ENCODE measurements around the gene QSOX2.

Gene QSOX2

DNA sequence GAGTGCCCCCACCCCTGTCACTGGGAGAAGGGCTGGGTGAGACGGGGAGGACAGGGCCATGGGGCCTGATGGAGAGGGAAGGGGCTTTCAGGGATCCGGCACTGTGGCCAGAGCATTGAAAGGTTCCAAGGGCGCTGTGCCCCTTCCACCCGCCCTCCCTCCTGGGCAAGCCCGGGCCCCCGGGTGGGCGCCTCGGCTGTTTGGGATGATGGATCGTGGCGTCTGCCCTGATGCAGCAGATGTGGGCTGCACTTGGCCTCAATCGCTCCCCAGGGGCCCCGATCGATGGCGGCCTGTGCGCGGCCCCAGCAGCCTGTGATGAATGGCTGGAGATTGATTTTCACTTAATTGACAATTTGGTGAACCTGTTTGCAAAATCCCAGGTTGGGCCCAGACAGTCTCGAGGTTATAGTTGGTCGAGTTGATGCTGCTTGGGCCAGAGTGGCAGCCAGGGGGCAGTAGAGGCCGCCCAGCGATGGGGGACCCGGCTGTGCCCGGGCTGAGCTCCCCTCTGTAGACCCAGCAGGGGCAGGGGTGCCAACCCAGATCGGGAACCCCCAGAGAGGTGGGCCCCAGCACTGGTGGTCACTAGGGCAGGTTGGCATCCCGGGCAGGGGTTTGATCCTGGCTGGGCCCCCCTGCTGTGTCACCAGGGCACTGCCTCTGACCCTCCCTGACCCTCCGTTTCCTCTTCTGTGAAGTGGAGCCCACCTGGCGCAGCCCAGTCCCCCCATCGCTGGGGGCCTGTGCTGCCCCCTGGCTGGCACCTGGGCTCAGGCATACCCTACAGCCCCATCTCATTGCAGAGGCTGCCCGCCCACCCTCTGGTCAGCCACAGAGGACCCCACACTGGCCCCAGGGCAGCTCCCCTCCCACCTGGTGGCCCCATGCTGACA, 75.4 kb downstream of the QSOX2 start:
- ChIA-PET CTCF (interaction anchor here (0.6 to 4.4 kb wide), 21 partner anchors 9 to 231 kb away, joined by 3 to 23 read pairs (median 3); no protein-coding TSS in a partner anchor), POLR2A (no interaction called here)
- peak; percentile 87 for DNase-seq (ENCODE audit: extremely low spot score)
- TF ChIP-seq, protein P1, sequence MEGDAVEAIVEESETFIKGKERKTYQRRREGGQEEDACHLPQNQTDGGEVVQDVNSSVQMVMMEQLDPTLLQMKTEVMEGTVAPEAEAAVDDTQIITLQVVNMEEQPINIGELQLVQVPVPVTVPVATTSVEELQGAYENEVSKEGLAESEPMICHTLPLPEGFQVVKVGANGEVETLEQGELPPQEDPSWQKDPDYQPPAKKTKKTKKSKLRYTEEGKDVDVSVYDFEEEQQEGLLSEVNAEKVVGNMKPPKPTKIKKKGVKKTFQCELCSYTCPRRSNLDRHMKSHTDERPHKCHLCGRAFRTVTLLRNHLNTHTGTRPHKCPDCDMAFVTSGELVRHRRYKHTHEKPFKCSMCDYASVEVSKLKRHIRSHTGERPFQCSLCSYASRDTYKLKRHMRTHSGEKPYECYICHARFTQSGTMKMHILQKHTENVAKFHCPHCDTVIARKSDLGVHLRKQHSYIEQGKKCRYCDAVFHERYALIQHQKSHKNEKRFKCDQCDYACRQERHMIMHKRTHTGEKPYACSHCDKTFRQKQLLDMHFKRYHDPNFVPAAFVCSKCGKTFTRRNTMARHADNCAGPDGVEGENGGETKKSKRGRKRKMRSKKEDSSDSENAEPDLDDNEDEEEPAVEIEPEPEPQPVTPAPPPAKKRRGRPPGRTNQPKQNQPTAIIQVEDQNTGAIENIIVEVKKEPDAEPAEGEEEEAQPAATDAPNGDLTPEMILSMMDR (IDR thresholded peaks at IDR 0.05; ENCODE audit: control extremely low read depth, extremely low read depth, low read depth, missing control alignments): peak; percentile 76

DNA sequence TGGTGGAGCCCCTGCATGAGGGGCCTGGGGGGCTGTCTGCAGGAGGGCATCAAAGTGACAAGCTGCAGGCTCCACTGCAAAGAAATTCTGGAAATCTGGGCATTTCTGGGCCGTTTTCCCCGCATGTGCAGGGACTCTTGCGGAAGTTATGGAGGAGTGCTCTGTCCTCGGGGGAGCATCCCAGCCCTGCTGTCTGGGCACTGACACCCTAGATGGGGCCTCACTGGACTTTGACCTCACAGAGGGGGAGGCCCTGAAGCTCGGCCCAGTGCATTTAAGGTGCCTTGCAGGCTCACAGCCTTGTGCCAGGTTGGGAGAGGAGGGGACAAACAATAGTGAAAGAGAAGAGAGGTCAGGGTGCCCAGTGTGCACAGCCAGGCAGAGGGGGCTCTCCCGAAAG, 76.1 kb downstream of the QSOX2 start:
- TF ChIP-seq, protein P1 (IDR thresholded peaks at IDR 0.05; ENCODE audit: control extremely low read depth, extremely low read depth, low read depth, missing control alignments): no peak
- DNase-seq (ENCODE audit: extremely low spot score): no peak
- ChIA-PET CTCF (interaction anchor here (1.0 to 4.4 kb wide), 5 partner anchors 12 to 114 kb away, joined by 3 to 23 read pairs (median 7); no protein-coding TSS in a partner anchor), POLR2A (no interaction called here)

DNA sequence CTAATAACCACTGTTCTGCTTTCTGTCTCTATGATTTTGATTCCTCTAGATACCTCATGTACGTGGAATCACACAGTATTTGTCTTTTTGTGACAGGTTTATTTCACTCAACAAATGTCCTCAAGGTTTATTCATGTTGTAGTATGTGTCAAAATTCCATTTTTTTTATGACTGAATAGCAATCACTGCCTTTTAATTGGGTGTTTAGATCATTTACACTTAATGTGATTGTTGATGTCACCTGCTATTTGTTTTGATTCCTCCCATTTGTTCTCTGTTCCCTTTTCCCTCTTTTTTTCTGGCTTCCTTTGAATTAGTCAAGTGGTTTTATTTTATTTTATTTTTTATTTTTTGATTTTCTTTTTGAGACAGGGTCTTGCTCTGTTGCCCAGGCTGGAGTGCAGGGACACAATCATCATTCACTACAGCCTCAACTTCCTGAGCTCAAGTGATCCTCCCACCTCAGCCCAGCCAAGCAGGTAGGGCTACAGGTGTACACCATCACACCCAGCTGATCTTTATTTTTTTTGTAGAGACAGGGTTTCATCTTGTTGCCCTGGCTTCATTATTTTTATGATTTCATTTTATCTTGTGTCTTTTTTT, 82.3 kb downstream of the QSOX2 start:
- DNase-seq (ENCODE audit: extremely low spot score): no peak
- CTCF ChIA-PET: no interaction called here
- POLR2A ChIA-PET: no interaction called here
- TF ChIP-seq, protein P1 (IDR thresholded peaks at IDR 0.05; ENCODE audit: control extremely low read depth, extremely low read depth, low read depth, missing control alignments): no peak

DNA sequence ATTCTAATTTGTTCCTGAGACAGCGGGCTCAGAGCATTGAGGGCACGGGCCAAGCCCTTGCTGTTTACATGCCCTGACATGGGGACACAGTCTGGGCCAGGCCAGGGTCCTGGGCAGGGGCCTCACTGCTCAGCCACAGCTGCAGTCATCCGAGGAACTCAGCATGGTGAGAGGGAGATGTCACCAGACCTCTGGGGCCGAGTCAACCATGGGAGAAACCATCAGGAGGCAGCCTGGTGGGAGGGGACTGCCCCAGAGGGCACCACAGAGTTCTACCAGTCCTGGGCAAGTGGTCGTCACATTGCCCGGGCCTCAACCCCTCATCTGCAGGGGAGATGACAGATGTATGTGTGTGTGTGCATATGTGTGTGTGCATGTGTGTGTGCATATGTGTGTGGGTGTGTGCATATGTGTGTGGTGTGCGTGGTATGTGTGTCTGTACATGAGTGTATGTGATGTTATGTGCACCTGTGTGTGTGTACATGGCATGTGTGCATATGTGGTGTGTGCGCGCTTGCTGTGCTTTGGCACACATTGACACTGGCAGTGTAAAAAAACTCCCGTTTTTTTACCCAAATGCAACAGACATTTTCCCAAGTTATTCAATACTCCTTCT, 84.5 kb downstream of the QSOX2 start:
- POLR2A ChIA-PET: no interaction called here
- CTCF ChIA-PET: no interaction called here
- no peak for DNase-seq (ENCODE audit: extremely low spot score)
- TF ChIP-seq, protein P1 (IDR thresholded peaks at IDR 0.05; ENCODE audit: control extremely low read depth, extremely low read depth, low read depth, missing control alignments): no peak

DNA sequence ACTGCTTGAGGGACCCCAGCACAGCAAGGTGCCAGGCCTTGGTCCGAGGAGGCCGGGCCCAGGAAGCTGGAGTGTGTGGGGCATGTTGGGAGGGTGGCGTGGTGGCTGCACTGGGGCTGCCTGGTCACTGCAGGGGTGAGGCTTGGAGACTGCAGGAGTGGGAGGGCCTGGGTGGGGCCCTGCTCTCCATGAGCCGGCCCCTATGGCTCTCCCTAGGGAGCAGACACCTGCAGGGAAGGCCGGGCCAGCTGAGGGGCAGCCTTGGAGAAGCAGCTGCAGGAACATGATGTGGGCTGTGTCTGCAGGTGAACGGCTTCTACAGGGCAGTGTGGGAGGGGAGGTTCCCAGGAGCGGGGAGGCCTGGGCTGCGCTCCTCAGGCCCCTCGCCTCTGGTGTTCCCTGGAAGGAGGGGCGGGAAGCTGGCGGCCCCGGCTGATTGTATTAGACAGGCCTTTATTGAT, 85.2 kb downstream of the QSOX2 start:
- DNase-seq (ENCODE audit: extremely low spot score): no peak
- TF ChIP-seq, protein P1 (IDR thresholded peaks at IDR 0.05; ENCODE audit: control extremely low read depth, extremely low read depth, low read depth, missing control alignments): no peak
- POLR2A ChIA-PET: no interaction called here
- CTCF ChIA-PET: no interaction called here

DNA sequence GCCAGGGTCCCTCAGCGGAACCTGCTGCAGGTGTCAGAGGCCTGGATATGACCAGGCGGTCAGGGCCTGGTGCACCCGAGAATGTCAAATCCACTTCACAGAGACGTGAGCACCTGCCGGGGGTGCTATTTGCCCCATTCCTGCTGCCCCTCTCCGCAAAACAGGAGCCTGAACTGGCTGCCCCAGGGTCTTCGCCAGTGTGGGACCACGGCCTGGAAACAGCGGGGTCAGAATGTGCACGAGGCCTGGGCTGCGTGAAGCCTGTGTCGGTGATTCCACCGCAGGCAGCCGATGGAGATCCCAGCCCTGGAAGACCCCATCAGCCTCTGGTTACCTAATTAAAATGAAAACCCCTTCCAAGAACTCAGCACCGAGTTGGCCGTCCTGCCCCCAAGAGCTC, 85.8 kb downstream of the QSOX2 start:
- POLR2A ChIA-PET: no interaction called here
- CTCF ChIA-PET: interaction anchor here (1.5 to 1.8 kb wide), 2 partner anchors 10 to 124 kb away, joined by 3 to 6 read pairs; no protein-coding TSS in a partner anchor
- DNase-seq (ENCODE audit: extremely low spot score): no peak
- TF ChIP-seq, protein P1 (IDR thresholded peaks at IDR 0.05; ENCODE audit: control extremely low read depth, extremely low read depth, low read depth, missing control alignments): no peak

All from GM10248 (cell line).